ENCODE data around the gene KNCN. TPM values are rescaled to one million over a fixed set of nuclear protein-coding genes. Genes with fewer than 3 reads are reported as not detected.

Gene KNCN
- total and polyA plus RNA-seq, 3 donors from 2014 or later, result 0.43 to 4.0 (median 0.47) TPM

DNA sequence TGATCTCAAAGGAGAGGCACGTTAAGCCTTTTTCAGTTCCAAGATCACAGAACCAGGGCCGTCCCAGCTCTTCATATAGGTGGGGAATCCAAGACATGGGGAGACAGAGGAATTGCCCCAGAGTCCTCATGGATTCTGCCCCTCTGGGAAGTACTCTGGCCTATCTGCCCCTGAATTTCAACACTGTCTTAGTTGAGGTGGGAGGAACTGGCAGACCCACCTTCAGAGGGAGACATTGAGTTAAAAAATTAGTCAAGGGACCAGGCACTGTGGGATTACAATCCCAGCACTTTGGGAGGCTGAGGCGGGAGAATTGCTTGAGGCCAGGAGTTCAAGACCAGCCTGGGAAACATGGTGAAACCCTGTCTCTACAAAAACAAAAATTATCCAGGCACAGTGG, 2.1 kb upstream of the KNCN start:
- DNase-seq, result no peak
- intact Hi-C loops (cut with DNase I; ENCODE audit: low total_unique reads), result no loop called here
- Histone ChIP-seq H3K27me3 (no peaks in the 10 kb centered on the region), H3K27ac (no peak overlapping the region), H3K4me3 (no peak overlapping the region), H3K4me1 (no peaks in the 10 kb centered on the region), H3K36me3 (ENCODE audit: low read depth, missing control alignments) (no peaks in the 10 kb centered on the region), H3K9me3 (no peaks in the 10 kb centered on the region)
- TF ChIP-seq, protein P1, sequence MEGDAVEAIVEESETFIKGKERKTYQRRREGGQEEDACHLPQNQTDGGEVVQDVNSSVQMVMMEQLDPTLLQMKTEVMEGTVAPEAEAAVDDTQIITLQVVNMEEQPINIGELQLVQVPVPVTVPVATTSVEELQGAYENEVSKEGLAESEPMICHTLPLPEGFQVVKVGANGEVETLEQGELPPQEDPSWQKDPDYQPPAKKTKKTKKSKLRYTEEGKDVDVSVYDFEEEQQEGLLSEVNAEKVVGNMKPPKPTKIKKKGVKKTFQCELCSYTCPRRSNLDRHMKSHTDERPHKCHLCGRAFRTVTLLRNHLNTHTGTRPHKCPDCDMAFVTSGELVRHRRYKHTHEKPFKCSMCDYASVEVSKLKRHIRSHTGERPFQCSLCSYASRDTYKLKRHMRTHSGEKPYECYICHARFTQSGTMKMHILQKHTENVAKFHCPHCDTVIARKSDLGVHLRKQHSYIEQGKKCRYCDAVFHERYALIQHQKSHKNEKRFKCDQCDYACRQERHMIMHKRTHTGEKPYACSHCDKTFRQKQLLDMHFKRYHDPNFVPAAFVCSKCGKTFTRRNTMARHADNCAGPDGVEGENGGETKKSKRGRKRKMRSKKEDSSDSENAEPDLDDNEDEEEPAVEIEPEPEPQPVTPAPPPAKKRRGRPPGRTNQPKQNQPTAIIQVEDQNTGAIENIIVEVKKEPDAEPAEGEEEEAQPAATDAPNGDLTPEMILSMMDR (IDR thresholded peaks at IDR 0.05), result no peak
- TF ChIP-seq POLR2A (IDR thresholded peaks at IDR 0.05), result no peak
- 91% methylated on average over 3 of the region's 3 CpGs for WGBS, 2 donors

DNA sequence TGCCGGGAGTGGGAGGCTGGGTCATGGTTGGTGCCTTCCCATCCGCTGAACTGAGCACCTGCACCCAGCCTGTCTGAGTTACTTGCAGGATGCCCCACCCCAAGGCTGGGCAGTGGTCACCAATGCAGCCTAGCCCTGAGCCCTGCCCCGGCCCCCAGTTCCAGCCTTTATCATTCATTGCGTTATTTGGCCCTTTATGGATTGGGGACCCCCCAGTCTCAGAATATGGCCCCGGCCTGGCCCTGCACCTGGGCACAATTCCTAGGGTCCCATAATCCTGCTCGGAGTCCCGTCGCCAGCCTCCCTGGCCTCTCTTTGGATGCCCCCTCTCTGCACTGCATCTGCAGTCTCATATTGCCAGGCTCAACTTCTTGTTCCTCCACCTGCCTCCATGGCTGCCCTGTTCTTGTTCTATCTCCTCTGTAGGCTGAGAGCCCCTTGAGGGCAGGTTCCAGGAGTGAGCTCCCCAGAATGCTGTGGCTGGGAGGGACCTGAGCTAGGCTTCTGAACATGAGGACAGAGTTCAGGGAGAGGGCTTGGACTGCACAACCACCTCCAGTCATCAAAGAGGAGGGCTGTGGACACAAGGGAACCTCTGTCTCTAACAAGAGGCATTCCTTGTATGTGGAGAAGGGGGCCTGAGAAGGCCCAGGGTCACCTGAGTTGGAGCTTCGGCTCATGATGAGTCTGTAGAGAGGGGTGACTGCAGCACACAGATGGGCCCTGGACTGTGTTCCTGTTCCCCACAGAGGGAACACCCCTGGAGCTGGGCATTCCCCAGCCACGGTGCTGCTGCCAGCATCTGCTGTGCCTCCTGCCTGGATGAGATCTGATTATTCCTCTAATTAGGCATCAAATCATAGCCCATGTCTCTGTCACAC, 1.1 kb upstream of the KNCN start:
- H3K4me3 ChIP-seq, result no peak overlapping the region
- no peak overlapping the region for H3K27ac ChIP-seq
- H3K4me1 ChIP-seq, result no peaks in the 10 kb centered on the region
- 93% methylated on average over 10 of the region's 10 CpGs for WGBS, 2 donors
- intact Hi-C loops (cut with DNase I; ENCODE audit: low total_unique reads), result no loop called here
- no peaks in the 10 kb centered on the region for H3K9me3 ChIP-seq
- DNase-seq, result no peak
- H3K27me3 ChIP-seq, result no peaks in the 10 kb centered on the region
- no peaks in the 10 kb centered on the region for H3K36me3 ChIP-seq (ENCODE audit: low read depth, missing control alignments)
- TF ChIP-seq POLR2A (IDR thresholded peaks at IDR 0.05), result no peak
- TF ChIP-seq, protein P1 (IDR thresholded peaks at IDR 0.05), result no peak

DNA sequence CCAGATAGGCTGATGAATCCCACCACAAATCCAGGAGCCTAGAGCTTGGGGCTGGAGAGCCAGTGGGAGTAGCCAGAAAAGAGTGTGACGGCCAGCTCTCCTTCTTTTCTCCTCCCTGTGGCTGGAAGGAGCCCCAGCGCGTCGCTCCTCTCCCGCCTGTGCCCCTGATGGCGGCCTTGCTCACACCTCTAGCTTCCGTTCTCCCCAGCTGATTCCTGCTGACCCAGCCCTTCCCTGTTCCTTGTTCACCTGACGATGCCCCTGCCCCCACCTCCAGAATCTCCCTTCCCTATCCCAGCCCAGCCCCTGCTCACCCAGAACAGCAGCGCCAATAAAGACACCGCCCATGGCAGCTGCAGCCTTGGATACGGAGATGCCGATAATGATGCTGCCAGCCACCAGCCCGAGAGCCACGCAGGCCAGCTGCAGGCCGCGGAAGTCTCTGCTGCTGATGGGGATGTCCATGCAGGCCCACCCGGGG, 656 bp downstream of the KNCN start:
- Histone ChIP-seq H3K4me1 (no peaks in the 10 kb centered on the region), H3K4me3 (no peak overlapping the region), H3K36me3 (ENCODE audit: low read depth, missing control alignments) (no peaks in the 10 kb centered on the region), H3K27me3 (no peaks in the 10 kb centered on the region), H3K9me3 (no peaks in the 10 kb centered on the region), H3K27ac (no peak overlapping the region)
- DNase-seq, result no peak
- intact Hi-C loops (cut with DNase I; ENCODE audit: low total_unique reads), result no loop called here
- TF ChIP-seq, protein P1 (IDR thresholded peaks at IDR 0.05), result no peak
- no peak for TF ChIP-seq POLR2A (IDR thresholded peaks at IDR 0.05)
- 61 to 65% methylated on average over 8 to 17 of the region's 17 CpGs for WGBS, 2 donors

DNA sequence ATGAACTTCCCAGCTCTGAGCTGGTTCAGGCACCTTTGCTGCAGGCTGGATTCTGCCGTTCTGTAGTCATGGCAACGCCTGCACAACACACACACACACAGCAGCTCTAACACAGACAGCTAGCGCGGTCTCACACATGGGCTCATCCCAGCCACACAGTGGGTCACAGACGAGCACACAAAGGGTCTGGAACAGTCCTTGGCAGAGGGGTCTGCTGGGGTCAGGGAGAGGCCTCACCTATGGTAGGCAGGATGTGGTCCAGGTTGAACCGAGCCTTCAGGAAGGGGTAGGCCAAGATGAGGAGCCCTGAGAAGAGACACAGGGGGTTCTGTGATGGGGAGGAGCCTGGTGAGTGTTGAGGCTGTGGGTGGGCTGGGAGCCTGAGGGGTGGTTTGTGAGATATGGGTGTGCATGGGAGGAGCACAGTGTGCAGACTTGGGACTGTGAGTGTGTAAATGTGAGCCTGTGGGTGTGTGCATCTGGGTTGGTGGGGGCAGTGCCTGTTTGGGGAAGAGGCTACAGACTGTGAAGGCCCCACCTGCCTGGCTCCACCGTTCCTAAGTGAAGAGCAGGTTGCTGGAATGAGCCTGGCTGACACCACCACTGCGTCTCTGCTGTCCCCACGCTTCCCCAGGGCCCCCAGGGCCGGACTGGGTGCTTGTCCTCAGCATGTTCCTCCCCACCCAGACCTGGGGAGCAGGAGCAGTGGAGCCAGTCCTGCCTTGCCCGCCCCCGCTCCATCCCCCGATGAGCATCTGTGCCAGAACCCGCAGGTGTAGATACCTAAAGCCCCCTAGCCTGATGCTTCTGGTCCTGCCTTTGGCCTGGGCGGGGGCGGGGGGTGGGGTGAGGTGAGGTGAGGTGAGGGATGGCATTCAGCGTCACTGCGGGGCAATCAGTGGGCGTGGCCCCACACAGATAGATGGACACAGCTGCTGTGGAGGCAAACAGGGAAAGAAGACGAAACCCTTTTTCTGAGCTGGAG, 1.5 kb downstream of the KNCN start:
- WGBS, 2 donors, result 46 to 61% methylated on average over 9 to 20 of the region's 20 CpGs
- intact Hi-C loops (cut with DNase I; ENCODE audit: low total_unique reads), result no loop called here

More for the DNA sequence above, 1.5 kb downstream of the KNCN start:
- DNase-seq, result no peak
- H3K4me3 ChIP-seq, result no peak overlapping the region
- H3K4me1 ChIP-seq, result no peaks in the 10 kb centered on the region
- no peaks in the 10 kb centered on the region for H3K9me3 ChIP-seq
- no peak overlapping the region for H3K27ac ChIP-seq
- TF ChIP-seq, protein P1 (IDR thresholded peaks at IDR 0.05), result no peak
- TF ChIP-seq POLR2A (IDR thresholded peaks at IDR 0.05), result no peak
- no peaks in the 10 kb centered on the region for H3K36me3 ChIP-seq (ENCODE audit: low read depth, missing control alignments)
- H3K27me3 ChIP-seq, result no peaks in the 10 kb centered on the region

Data from testis (tissue), 3 donors.